ENCODE results near the gene GABRG3. TPM values are rescaled to one million over a fixed set of nuclear protein-coding genes. Genes with fewer than 3 reads are reported as not detected.

Gene GABRG3
- total and polyA plus RNA-seq, 2 donors (not counting 3 experiments of a cell fraction or from before 2014, with no cell fraction given): not detected

DNA sequence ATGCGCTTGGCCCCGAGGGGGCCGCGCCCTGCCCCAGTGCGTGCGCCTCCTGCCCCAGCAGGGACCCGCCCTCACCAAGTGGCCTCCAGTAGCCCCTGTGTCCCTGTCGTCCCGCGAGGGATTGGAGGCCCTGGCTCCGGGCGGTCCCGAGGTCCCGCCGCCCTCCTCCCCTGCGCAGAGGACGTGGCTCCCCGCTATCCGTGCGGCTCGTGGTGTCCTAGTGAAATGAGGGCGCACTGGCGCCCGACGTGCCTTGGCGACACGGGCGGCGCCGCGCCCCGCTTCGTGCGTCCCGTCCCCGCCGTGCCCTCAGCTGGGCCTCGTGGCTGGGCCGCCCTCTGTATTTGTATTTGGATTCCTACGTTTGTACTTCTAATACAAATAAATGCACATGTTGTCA lies 570.6 kb downstream of the GABRG3 start:
- POLR2A ChIA-PET: no interaction called here
- H3K4me1 ChIP-seq (ENCODE audit: control insufficient read depth, extremely low read depth, insufficient read depth, low read length): no peaks in the 10 kb centered on the region
- no peak overlapping the region for H2AFZ ChIP-seq (ENCODE audit: low read depth, low read length)
- no peak for FAIRE-seq
- no peaks in the 10 kb centered on the region for H3K79me2 ChIP-seq (ENCODE audit: control insufficient read depth, insufficient read depth, low read length)
- no peak overlapping the region for H3K4me3 ChIP-seq (replicated peaks in 1 of 3; ENCODE audit: insufficient read depth in 1 of 3, low read depth in 1 of 3, low read length in 3 of 3)
- peaks cover 7% of the 10 kb centered on the region for H3K9me3 ChIP-seq (replicated peaks; ENCODE audit: control insufficient read depth, insufficient read depth, low read length)
- BruUV-seq (replicated peaks): no TSS peak
- intact Hi-C loops (cut with micrococcal nuclease) (no loop called here), dilution Hi-C loops (cut with MboI; ENCODE audit: extremely low pct_ligation_motif_present, low sequenced_read_pairs) (no loop called here)
- H3K36me3 ChIP-seq (ENCODE audit: control insufficient read depth in 2 of 2, extremely low read depth in 1 of 2, insufficient read depth in 2 of 2, low read length in 2 of 2): no peaks in the 10 kb centered on the region
- CTCF ChIA-PET: no interaction called here
- no peaks in the 10 kb centered on the region for H4K20me1 ChIP-seq (replicated peaks; ENCODE audit: control insufficient read depth, extremely low read depth, insufficient read depth, low read length)
- no peak overlapping the region for H3K4me2 ChIP-seq (ENCODE audit: insufficient read depth, low read length)
- no peaks in the 10 kb centered on the region for H3K9me1 ChIP-seq (replicated peaks; ENCODE audit: control insufficient read depth, extremely low read depth, insufficient read depth, low read length)
- H3K27me3 ChIP-seq (ENCODE audit: control insufficient read depth in 2 of 2, insufficient read depth in 2 of 2, low read length in 2 of 2): no peaks in the 10 kb centered on the region
- H3K9ac ChIP-seq (replicated peaks; ENCODE audit: extremely low read depth, insufficient read depth, low read length): no peak overlapping the region
- TF ChIP-seq MYC (IDR thresholded peaks at IDR 0.05; ENCODE audit: low read depth, low read length): no peak
- TF ChIP-seq JUN (IDR thresholded peaks at IDR 0.05; ENCODE audit: borderline replicate concordance, insufficient read depth, insufficient read length, low read depth): no peak
- TF ChIP-seq POLR2A (IDR thresholded peaks at IDR 0.05; ENCODE audit: low read depth, low read length): no peak
- no peak for TF ChIP-seq EZH2 (IDR thresholded peaks at IDR 0.05; ENCODE audit: borderline replicate concordance, low read depth, low read length, severe bottlenecking)
- TF ChIP-seq GATA2 (IDR thresholded peaks at IDR 0.05; ENCODE audit: insufficient read depth, insufficient read length, low read depth, low read length): no peak
- no peak for TF ChIP-seq FOS (IDR thresholded peaks at IDR 0.05; ENCODE audit: borderline replicate concordance, insufficient read depth, low read length)
- no peak for TF ChIP-seq POLR2AphosphoS5 (IDR thresholded peaks at IDR 0.05; ENCODE audit: insufficient read depth, low read depth, low read length)
- TF ChIP-seq, protein P1, sequence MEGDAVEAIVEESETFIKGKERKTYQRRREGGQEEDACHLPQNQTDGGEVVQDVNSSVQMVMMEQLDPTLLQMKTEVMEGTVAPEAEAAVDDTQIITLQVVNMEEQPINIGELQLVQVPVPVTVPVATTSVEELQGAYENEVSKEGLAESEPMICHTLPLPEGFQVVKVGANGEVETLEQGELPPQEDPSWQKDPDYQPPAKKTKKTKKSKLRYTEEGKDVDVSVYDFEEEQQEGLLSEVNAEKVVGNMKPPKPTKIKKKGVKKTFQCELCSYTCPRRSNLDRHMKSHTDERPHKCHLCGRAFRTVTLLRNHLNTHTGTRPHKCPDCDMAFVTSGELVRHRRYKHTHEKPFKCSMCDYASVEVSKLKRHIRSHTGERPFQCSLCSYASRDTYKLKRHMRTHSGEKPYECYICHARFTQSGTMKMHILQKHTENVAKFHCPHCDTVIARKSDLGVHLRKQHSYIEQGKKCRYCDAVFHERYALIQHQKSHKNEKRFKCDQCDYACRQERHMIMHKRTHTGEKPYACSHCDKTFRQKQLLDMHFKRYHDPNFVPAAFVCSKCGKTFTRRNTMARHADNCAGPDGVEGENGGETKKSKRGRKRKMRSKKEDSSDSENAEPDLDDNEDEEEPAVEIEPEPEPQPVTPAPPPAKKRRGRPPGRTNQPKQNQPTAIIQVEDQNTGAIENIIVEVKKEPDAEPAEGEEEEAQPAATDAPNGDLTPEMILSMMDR (IDR thresholded peaks at IDR 0.05; ENCODE audit: extremely low read depth in 1 of 2, insufficient read depth in 1 of 2, low read depth in 1 of 2, low read length in 2 of 2): no peak
- TF ChIP-seq, protein P2, sequence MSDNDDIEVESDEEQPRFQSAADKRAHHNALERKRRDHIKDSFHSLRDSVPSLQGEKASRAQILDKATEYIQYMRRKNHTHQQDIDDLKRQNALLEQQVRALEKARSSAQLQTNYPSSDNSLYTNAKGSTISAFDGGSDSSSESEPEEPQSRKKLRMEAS (IDR thresholded peaks at IDR 0.05; ENCODE audit: insufficient read depth, insufficient read length): no peak
- no peak overlapping the region for H3K27ac ChIP-seq (ENCODE audit: insufficient read depth, low read depth, low read length)
- DNase-seq (ENCODE audit: low read depth, low spot score): no peak

All from endothelial cell of umbilical vein (primary cell).